ENCODE data around the gene GSTK1. TPM values are rescaled to one million over a fixed set of nuclear protein-coding genes. Genes with fewer than 3 reads are reported as not detected.

Gene GSTK1
- total and polyA plus RNA-seq, 2 experiments from 2014 or later = 224 to 243 TPM

- H3K27ac ChIP-seq = no peak overlapping the region
- no peaks in the 10 kb centered on the region for H4K20me1 ChIP-seq (ENCODE audit: insufficient read depth, poor library complexity, severe bottlenecking)
- no peaks in the 10 kb centered on the region for H3K27me3 ChIP-seq
- no peaks in the 10 kb centered on the region for H3K79me2 ChIP-seq
- DNase-seq (ENCODE audit: low spot score) = no peak
- 91% methylated on average over 6 of the region's 6 CpGs for WGBS (ENCODE audit: low lambda C conversion rate, missing lambda C conversion rate)
- H3K36me3 ChIP-seq (replicated peaks; ENCODE audit: insufficient read depth, low read depth) = no peaks in the 10 kb centered on the region
- H3K9me2 ChIP-seq (replicated peaks; ENCODE audit: insufficient read depth) = no peaks in the 10 kb centered on the region
- no peak overlapping the region for H2AFZ ChIP-seq
- no peak overlapping the region for H3K4me2 ChIP-seq
- TF ChIP-seq EZH2 (IDR thresholded peaks at IDR 0.05; ENCODE audit: borderline replicate concordance) = no peak
- TF ChIP-seq EZH2phosphoT487 (IDR thresholded peaks at IDR 0.05; ENCODE audit: low read depth, severe bottlenecking, unreplicated experiment) = no peak
- TF ChIP-seq CTCF (IDR thresholded peaks at IDR 0.05; ENCODE audit: poor library complexity) = no peak
- H3K9me3 ChIP-seq (ENCODE audit: low read depth) = no peaks in the 10 kb centered on the region
- H3K4me1 ChIP-seq (ENCODE audit: insufficient read depth) = no peaks in the 10 kb centered on the region
- H3K4me3 ChIP-seq = no peak overlapping the region
These were observed 41.7 kb downstream of the GSTK1 start for GRCh38 chr7:143304938-143305337.

GRCh38 chr7:143305423-143306070, 42.3 kb downstream of the GSTK1 start:
- H3K27ac ChIP-seq = no peak overlapping the region
- no peaks in the 10 kb centered on the region for H3K36me3 ChIP-seq (replicated peaks; ENCODE audit: insufficient read depth, low read depth)
- H3K79me2 ChIP-seq = no peaks in the 10 kb centered on the region
- H3K4me2 ChIP-seq = no peak overlapping the region
- 79% methylated on average over 10 of the region's 10 CpGs for WGBS (ENCODE audit: low lambda C conversion rate, missing lambda C conversion rate)
- no peaks in the 10 kb centered on the region for H4K20me1 ChIP-seq (ENCODE audit: insufficient read depth, poor library complexity, severe bottlenecking)
- no peaks in the 10 kb centered on the region for H3K27me3 ChIP-seq
- H3K9me2 ChIP-seq (replicated peaks; ENCODE audit: insufficient read depth) = no peaks in the 10 kb centered on the region
- H2AFZ ChIP-seq = no peak overlapping the region
- no peaks in the 10 kb centered on the region for H3K9me3 ChIP-seq (ENCODE audit: low read depth)
- no peak overlapping the region for H3K4me3 ChIP-seq
- H3K4me1 ChIP-seq (ENCODE audit: insufficient read depth) = no peaks in the 10 kb centered on the region
- peak; percentile 56 for TF ChIP-seq CTCF (IDR thresholded peaks at IDR 0.05; ENCODE audit: poor library complexity)
- no peak for TF ChIP-seq EZH2 (IDR thresholded peaks at IDR 0.05; ENCODE audit: borderline replicate concordance)
- TF ChIP-seq EZH2phosphoT487 (IDR thresholded peaks at IDR 0.05; ENCODE audit: low read depth, severe bottlenecking, unreplicated experiment) = no peak
- DNase-seq (ENCODE audit: low spot score) = peak; percentile 75

- Histone ChIP-seq H3K36me3 (replicated peaks; ENCODE audit: insufficient read depth, low read depth) (no peaks in the 10 kb centered on the region), H3K4me3 (no peak overlapping the region), H3K4me1 (ENCODE audit: insufficient read depth) (no peaks in the 10 kb centered on the region), H3K9me3 (ENCODE audit: low read depth) (no peaks in the 10 kb centered on the region), H3K27ac (no peak overlapping the region), H4K20me1 (ENCODE audit: insufficient read depth, poor library complexity, severe bottlenecking) (no peaks in the 10 kb centered on the region), H2AFZ (no peak overlapping the region), H3K4me2 (no peak overlapping the region), H3K9me2 (replicated peaks; ENCODE audit: insufficient read depth) (no peaks in the 10 kb centered on the region), H3K27me3 (no peaks in the 10 kb centered on the region), H3K79me2 (no peaks in the 10 kb centered on the region)
- no peak for TF ChIP-seq EZH2phosphoT487 (IDR thresholded peaks at IDR 0.05; ENCODE audit: low read depth, severe bottlenecking, unreplicated experiment)
- no peak for TF ChIP-seq EZH2 (IDR thresholded peaks at IDR 0.05; ENCODE audit: borderline replicate concordance)
- TF ChIP-seq CTCF (IDR thresholded peaks at IDR 0.05; ENCODE audit: poor library complexity) = no peak
- DNase-seq (ENCODE audit: low spot score) = no peak
- 100% methylated on average over 2 of the region's 2 CpGs for WGBS (ENCODE audit: low lambda C conversion rate, missing lambda C conversion rate)
These were observed 45.4 kb downstream of the GSTK1 start for GRCh38 chr7:143308632-143309031.

All from hepatocyte (in vitro differentiated cells).